Measurements from ENCODE around the gene ESRRG. TPM values are rescaled to one million over a fixed set of nuclear protein-coding genes. Genes with fewer than 3 reads are reported as not detected.

The ESRRG gene
- total RNA-seq, 6 experiments from 2014 or later, result 0.11 to 1.9 (median 0.18) TPM

- intact Hi-C loops (cut with DNase I), result no loop called here
- no peaks in the 10 kb centered on the region for H3K27me3 ChIP-seq
- H3K4me3 ChIP-seq, result no peak overlapping the region
- DNase-seq, result no peak
- ATAC-seq, result no peak
- H3K4me1 ChIP-seq, result no peaks in the 10 kb centered on the region
- TF ChIP-seq, protein P1, sequence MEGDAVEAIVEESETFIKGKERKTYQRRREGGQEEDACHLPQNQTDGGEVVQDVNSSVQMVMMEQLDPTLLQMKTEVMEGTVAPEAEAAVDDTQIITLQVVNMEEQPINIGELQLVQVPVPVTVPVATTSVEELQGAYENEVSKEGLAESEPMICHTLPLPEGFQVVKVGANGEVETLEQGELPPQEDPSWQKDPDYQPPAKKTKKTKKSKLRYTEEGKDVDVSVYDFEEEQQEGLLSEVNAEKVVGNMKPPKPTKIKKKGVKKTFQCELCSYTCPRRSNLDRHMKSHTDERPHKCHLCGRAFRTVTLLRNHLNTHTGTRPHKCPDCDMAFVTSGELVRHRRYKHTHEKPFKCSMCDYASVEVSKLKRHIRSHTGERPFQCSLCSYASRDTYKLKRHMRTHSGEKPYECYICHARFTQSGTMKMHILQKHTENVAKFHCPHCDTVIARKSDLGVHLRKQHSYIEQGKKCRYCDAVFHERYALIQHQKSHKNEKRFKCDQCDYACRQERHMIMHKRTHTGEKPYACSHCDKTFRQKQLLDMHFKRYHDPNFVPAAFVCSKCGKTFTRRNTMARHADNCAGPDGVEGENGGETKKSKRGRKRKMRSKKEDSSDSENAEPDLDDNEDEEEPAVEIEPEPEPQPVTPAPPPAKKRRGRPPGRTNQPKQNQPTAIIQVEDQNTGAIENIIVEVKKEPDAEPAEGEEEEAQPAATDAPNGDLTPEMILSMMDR (IDR thresholded peaks at IDR 0.05), result no peak
- no peak for TF ChIP-seq POLR2A (IDR thresholded peaks at IDR 0.05)
- 84% methylated on average over 3 of the region's 3 CpGs for WGBS (ENCODE audit: insufficient coverage, low coverage, low lambda C conversion rate, missing lambda C conversion rate)
- H3K27ac ChIP-seq, result no peak overlapping the region
- H3K36me3 ChIP-seq, result no peaks in the 10 kb centered on the region
- no peaks in the 10 kb centered on the region for H3K9me3 ChIP-seq
Measured at GRCh38 chr1:216632980-216633379, 90.2 kb downstream of the ESRRG start.

DNA sequence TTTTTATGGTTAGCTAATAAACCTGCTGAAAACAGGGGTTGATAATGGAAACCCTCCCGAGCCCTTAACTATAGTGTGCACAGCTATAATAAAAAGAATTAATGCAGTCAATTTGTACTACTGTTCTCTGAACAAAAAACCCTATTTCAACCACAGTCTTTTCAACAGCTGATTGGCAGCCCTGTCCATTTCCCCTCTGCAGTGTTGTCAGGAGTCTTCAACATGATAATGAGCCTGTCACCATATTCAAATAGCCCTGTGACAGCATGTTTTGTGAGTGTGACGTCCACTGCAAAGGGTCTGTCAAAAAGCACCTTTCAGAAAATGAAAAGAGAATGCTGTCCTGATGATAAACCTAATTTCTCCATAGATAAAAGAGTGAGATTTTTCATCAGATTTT lies 92.7 kb downstream of the ESRRG start:
- Histone ChIP-seq H3K27me3 (no peaks in the 10 kb centered on the region), H3K27ac (no peak overlapping the region), H3K4me1 (no peaks in the 10 kb centered on the region), H3K36me3 (no peaks in the 10 kb centered on the region), H3K9me3 (no peaks in the 10 kb centered on the region), H3K4me3 (no peak overlapping the region)
- WGBS (ENCODE audit: insufficient coverage, low coverage, low lambda C conversion rate, missing lambda C conversion rate), result 49% methylated on average over 2 of the region's 2 CpGs
- no peak for ATAC-seq
- no peak for TF ChIP-seq POLR2A (IDR thresholded peaks at IDR 0.05)
- TF ChIP-seq, protein P1 (IDR thresholded peaks at IDR 0.05), result no peak
- no peak for DNase-seq
- intact Hi-C loops (cut with DNase I), result no loop called here

DNA sequence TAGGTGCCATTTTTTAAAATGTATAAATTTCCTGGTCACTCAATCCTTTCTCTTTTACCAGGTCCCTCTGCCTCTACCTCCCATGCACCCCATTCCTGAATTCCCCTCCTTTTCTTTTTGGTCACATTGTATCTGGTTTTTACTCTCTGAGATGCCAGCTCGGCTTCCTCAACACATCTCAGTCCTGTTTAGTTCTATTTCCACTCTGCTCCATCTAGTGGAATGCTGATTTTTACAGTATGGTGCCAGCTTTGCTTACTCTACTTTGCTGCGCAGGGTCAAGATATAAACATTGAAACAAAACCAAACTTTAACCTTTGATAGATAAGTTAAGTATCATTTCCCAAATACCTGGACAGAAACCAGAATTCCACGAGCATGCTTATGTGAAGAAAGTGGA lies 96.0 kb downstream of the ESRRG start:
- H3K4me1 ChIP-seq, result no peaks in the 10 kb centered on the region
- intact Hi-C loops (cut with DNase I), result no loop called here
- H3K27me3 ChIP-seq, result no peaks in the 10 kb centered on the region
- no peak overlapping the region for H3K27ac ChIP-seq
- WGBS (ENCODE audit: insufficient coverage, low coverage, low lambda C conversion rate, missing lambda C conversion rate), result 50% methylated on average over 3 of the region's 3 CpGs
- H3K36me3 ChIP-seq, result no peaks in the 10 kb centered on the region
- no peak overlapping the region for H3K4me3 ChIP-seq
- TF ChIP-seq POLR2A (IDR thresholded peaks at IDR 0.05), result no peak
- TF ChIP-seq, protein P1 (IDR thresholded peaks at IDR 0.05), result no peak
- no peak for DNase-seq
- H3K9me3 ChIP-seq, result no peaks in the 10 kb centered on the region
- ATAC-seq, result no peak

DNA sequence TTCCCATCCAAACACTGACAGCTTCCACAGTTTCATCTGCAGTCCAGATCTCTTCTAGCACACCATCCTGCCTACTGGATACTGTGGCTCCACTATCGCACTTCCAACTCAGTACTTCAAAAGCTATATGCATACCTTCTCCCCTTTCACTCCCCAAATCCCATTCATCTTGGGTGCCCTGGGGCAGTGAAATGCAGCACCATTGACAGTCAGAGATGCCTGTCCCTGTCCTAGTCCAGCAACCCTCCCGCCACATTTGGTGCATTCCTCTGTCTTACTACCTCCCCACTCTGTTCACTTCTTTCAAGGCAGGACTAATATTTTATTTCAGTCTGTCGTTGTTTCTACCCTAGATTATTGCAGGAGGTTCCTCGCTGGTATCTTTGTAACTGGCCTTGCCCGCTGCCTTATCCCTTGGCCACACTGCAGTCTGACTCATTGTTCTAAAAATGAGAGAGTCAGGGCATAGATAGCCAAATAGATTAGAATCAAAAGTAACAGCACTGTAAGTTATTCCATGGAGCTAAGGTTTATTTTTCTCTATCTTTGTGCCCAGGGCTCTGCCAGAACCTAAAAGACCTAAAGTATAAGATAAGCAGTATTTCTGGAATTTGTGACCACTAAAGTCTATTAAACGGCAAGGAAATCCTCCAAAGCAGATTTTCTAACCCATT lies 96.7 kb downstream of the ESRRG start:
- H3K27ac ChIP-seq, result no peak overlapping the region
- ATAC-seq (no peak), DNase-seq (no peak)
- H3K4me1 ChIP-seq, result no peaks in the 10 kb centered on the region
- intact Hi-C loops (cut with DNase I), result no loop called here
- WGBS (ENCODE audit: insufficient coverage, low coverage, low lambda C conversion rate, missing lambda C conversion rate), result 76% methylated on average over 6 of the region's 6 CpGs
- TF ChIP-seq, protein P1 (IDR thresholded peaks at IDR 0.05), result no peak
- no peak for TF ChIP-seq POLR2A (IDR thresholded peaks at IDR 0.05)
- no peak overlapping the region for H3K4me3 ChIP-seq
- no peaks in the 10 kb centered on the region for H3K36me3 ChIP-seq
- H3K9me3 ChIP-seq, result no peaks in the 10 kb centered on the region
- H3K27me3 ChIP-seq, result no peaks in the 10 kb centered on the region

DNA sequence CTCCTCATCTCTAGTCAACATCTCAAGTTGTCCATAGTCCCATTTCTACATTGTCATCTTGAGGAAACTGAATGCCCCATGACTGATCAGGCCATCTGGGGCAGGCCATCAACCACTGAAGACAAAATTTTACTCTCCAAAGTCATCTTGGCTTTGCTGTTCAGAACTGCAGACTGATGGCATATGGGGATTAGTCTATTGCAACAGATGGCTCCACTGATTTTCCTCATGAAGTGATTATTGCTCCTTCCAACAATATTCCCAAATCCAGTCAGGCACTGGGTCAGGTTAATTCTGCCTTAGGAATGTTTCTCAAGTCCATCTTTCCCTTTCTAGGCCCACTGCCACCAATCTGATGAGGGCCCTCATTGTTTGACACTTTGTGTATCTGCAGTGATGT lies 101.7 kb downstream of the ESRRG start:
- no peaks in the 10 kb centered on the region for H3K9me3 ChIP-seq
- no peaks in the 10 kb centered on the region for H3K36me3 ChIP-seq
- H3K4me1 ChIP-seq, result no peaks in the 10 kb centered on the region
- H3K27me3 ChIP-seq, result no peaks in the 10 kb centered on the region
- DNase-seq (no peak), ATAC-seq (no peak)
- H3K27ac ChIP-seq, result no peak overlapping the region
- TF ChIP-seq POLR2A (IDR thresholded peaks at IDR 0.05), result no peak
- TF ChIP-seq, protein P1 (IDR thresholded peaks at IDR 0.05), result no peak
- H3K4me3 ChIP-seq, result no peak overlapping the region
- intact Hi-C loops (cut with DNase I), result no loop called here
